ENCODE measurements around the gene STK32B.

- TF ChIP-seq CTCF (IDR thresholded peaks at IDR 0.05; ENCODE audit: control extremely low read depth in 1 of 3, insufficient read depth in 1 of 3, low read depth in 1 of 3, low read length in 3 of 3) = no peak
- no peak for TF ChIP-seq POLR2A (IDR thresholded peaks at IDR 0.05; ENCODE audit: control extremely low read depth in 1 of 2, low read depth in 2 of 2, low read length in 2 of 2)
- no peak for TF ChIP-seq EZH2 (IDR thresholded peaks at IDR 0.05; ENCODE audit: low read depth, low read length, severe bottlenecking)
- TF ChIP-seq ATF3 (IDR thresholded peaks at IDR 0.05; ENCODE audit: insufficient read depth, low read depth, low read length) = no peak
- no peak for TF ChIP-seq CBX5 (IDR thresholded peaks at IDR 0.05; ENCODE audit: low read depth, low read length)
Observed at GRCh38 chr4:5489260-5489659, 438.0 kb downstream of the STK32B start.

Measured in H1 (cell line).